ENCODE data around the gene ADAMTS12. TPM values are rescaled to one million over a fixed set of nuclear protein-coding genes. Genes with fewer than 3 reads are reported as not detected.

ADAMTS12 gene
- total and polyA plus RNA-seq, 9 of the 15 experiments (the other 6 are each of a cell fraction or from before 2014, with no cell fraction given), result 0.11 TPM; not detected in 8

- no peak for FAIRE-seq
- no TSS peak for BruUV-seq (replicated peaks)
- H2AFZ ChIP-seq (ENCODE audit: low read depth, low read length), result no peak overlapping the region
- POLR2A ChIA-PET, result interaction anchor here (2.3 kb wide), 1 partner anchor 11 kb away, joined by 10 read pairs; no protein-coding TSS in a partner anchor
- H3K4me3 ChIP-seq, result no peak overlapping the region
- H3K79me2 ChIP-seq (ENCODE audit: control insufficient read depth, insufficient read depth, low read length), result no peaks in the 10 kb centered on the region
- H3K4me1 ChIP-seq (replicated peaks in 1 of 2; ENCODE audit: control insufficient read depth in 2 of 2, insufficient read depth in 2 of 2, low read length in 2 of 2), result peaks cover 0 to 19% of the 10 kb centered on the region in 2 experiments; a peak in 2 of 5 replicates
- H3K9me1 ChIP-seq (ENCODE audit: control insufficient read depth, insufficient read depth, low read length), result no peaks in the 10 kb centered on the region
- no peaks in the 10 kb centered on the region for H4K20me1 ChIP-seq (replicated peaks; ENCODE audit: control insufficient read depth, insufficient read depth, low read length)
- H3K4me2 ChIP-seq (ENCODE audit: insufficient read depth, low read length), result no peak overlapping the region
- DNase-seq (ENCODE audit: extremely low read depth in 1 of 4, low spot score in 3 of 4), result no peak
- intact Hi-C loops (cut with micrococcal nuclease) (no loop called here), in situ Hi-C loops (cut with MboI) (no loop called here)
- no peak overlapping the region for H3K9ac ChIP-seq (ENCODE audit: insufficient read depth in 1 of 2, low read depth in 2 of 2, low read length in 2 of 2)
- ATAC-seq, result no peak
- no peak overlapping the region for H3K27ac ChIP-seq (ENCODE audit: extremely low read depth, low read depth, low read length)
- peaks cover 58% of the 10 kb centered on the region for H3K36me3 ChIP-seq (ENCODE audit: control insufficient read depth, insufficient read depth, low read length)
- H3K27me3 ChIP-seq (ENCODE audit: control insufficient read depth in 2 of 2, insufficient read depth in 2 of 2, low read length in 2 of 2), result no peaks in the 10 kb centered on the region
- H3K9me3 ChIP-seq (replicated peaks; ENCODE audit: control insufficient read depth, insufficient read depth, low read depth, low read length), result peaks cover 6% of the 10 kb centered on the region
- 87% methylated on average over 3 of the region's 3 CpGs for whole genome bisulfite sequencing (ENCODE audit: insufficient coverage, low coverage, missing lambda C conversion rate)
- CTCF ChIA-PET (ENCODE audit: low intra/inter-chr PET ratio), result no interaction called here
- TF ChIP-seq DPF2 (IDR thresholded peaks at IDR 0.05), result no peak
- no peak for TF ChIP-seq ZNF644 (tag; IDR thresholded peaks at IDR 0.05; ENCODE audit: low read depth)
- no peak for TF ChIP-seq ZNF512 (tag; IDR thresholded peaks at IDR 0.05)
- TF ChIP-seq ZNF311 (CRISPR knock-in tag; IDR thresholded peaks at IDR 0.05), result no peak
- TF ChIP-seq E2F1 (CRISPR knock-in tag; IDR thresholded peaks at IDR 0.05), result no peak
Observed at GRCh38 chr5:33476992-33477391, 414.8 kb downstream of the ADAMTS12 start.
